ENCODE measurements around the gene SNCG.
"Not testable (repeated sequence)": the region's sequence is repeated elsewhere in the genome, so short reads cannot be mapped to it uniquely, and the experiment has no call there.

Gene SNCG

DNA sequence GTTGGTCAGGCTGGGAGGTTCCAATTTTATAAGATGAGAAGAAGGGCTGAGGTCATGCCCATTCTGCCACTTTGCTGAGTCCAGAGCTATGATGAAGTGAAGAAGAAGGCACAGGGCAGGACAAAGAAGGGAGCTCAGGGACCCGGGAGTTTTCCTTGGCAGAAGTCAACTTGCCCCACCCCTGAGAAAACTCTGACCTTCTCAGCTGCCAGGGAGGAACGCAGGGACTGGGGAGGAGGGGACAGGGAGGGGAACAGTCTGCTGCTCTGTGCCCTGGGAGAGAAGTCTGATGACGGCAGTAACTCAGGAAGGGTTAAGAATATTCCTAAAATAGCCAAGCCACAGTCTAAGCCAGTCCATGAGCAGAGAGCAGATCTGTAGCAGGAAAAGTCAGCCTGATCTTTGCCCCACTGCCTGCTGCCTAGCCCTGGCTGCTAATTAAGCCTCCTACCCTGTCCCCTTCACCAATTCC is 21.6 kb downstream of the SNCG start:
- DNase-seq: no peak

DNA sequence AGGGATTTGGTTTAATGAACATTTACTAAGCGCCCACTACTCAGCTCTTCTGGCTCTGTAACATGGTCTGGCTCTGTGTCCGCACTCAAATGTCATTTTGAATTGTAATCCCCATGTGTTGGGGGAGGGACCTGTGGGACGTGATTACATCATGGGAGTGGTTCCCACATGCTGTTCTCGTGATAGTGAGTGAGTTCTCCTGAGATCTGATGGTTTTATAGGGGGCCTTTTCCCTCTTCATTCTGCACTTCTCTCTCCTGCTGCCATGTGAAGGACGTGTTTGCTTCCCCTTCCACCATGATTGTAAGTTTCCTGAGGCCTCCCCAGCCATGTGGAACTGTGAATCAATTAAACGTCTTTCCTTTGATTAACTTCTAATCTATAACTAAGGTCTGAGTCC is 22.6 kb downstream of the SNCG start:
- DNase-seq: not testable (repeated sequence)

GRCh38 chr10:86981716-86982115 is 23.3 kb downstream of the SNCG start:
- DNase-seq: no peak

- DNase-seq: not testable (repeated sequence)
Observed at GRCh38 chr10:86984498-86984897, 26.1 kb downstream of the SNCG start.

DNA sequence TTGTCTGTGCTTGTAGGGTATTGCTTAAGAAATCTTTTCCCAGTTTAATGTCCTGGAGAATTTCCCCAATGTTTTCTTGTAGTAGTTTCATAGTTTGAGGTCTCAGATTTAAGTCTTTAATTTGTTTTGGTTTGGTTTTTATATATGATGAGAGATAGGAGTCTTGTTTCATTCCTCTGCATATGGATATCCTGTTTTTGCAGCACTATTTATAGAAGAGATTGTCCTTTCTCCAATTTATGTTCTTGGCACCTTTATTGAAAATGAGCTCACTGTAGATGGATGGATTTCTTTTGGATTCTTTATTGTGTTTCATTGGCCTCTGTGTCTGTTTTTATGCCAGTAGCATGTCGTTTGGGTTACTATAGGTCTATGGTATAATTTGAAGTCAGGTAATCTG is 30.1 kb downstream of the SNCG start:
- DNase-seq: no peak

GRCh38 chr10:86991362-86991761 is 33.0 kb downstream of the SNCG start:
- not testable (repeated sequence) for DNase-seq

DNA sequence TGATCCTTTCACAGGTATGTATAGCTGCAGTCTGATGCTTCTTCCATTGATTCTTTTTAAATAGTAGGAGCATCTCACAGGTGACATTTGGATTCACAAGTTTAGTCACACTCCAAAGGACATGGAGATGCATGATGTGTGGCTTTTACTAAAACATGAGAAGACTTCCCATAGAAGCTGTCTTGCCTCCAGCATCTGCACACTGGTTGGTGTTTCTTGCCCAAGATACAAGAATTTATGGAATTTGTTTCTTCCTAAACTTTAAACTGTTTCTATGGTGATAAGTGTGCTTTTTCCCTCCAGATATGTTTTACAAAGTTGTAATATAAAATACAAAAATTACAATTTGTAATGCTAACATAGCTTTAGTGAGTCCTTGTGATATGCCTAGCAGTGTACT is 34.1 kb downstream of the SNCG start:
- DNase-seq: no peak

GRCh38 chr10:86992929-86993328 is 34.5 kb downstream of the SNCG start:
- no peak for DNase-seq

DNA sequence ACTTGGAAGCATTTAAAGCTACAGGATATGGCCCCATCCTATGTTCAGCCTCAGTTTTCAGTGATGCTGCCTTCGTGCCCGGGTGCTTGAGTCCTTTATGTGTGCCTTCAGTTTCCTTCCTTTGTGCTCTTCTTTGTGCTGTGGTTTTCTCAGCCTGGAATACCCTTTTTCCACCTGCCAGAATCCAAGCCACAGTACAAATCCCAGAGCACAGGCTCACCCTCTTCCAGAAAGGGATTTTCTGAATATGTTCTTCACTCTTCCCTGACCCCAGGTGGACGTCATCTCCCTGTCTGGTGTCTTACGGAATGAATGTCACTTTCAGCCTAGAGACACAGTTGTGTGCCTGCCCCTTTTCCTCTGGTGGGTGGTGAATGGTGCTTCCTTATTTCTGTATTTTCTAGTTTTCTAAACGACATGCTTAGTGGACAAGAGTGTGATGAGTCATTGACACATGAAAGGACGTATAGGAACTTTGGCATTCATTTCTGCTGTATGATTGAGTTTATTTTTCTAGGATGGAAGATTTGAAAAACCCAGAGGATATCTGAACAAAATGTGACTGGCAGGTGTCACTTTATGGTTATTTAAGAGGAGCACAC is 41.5 kb downstream of the SNCG start:
- not testable (repeated sequence) for DNase-seq

DNA sequence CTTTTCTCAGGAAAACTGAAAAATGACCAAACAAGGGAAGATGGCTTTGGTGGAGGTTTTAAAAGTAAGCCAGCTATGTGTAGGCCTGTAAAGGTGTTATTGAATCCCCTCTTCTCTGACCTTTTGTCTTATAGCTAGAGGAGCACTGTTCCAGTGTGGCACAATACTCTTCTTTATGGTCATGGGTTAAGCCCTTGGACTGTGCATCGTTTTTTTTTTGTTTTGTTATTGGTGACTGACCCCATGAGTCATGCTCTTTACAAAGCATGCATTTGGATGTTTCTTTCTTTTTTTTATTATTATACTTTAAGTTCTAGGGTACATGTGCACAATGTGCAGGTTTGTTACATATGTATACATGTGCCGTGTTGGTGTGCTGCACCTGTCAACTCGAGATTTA is 42.1 kb downstream of the SNCG start:
- no peak for DNase-seq

DNA sequence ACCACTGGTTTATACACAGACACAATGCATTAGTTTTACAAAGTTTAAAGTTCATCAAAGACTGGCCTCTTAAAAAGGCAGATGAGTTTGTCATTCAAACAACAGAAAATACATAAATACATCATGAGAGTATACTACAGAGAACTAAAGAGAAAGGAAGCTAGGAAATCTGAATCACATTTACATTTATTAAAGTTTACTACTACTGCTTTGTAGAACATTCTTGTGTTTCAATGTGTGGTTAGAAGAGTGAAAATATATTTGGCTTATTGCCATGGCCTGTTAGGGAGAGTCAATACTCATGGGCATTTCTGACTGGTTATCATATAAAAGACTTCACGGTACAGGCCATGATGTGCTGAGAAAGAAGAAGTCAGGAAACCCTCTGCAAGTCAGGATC is 48.7 kb downstream of the SNCG start:
- not testable (repeated sequence) for DNase-seq

DNA sequence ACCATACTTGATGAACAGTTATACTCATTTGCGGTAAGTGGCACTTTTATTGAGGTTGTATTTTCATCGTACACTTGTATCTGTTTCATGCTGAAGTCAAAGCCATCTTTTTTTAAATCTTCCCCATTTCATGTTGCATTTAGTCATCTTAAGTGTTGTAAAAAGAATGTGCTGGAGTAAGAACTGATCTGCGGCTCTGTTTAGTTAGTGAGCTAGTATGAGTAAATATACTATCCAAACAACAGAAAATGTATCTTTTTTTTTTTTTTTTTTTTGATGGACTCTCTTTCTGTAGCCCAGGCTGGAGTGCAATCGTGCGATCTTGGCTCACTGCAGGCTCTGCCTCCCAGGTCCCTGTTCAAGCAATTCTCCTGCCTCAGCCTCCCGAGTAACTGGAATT is 49.3 kb downstream of the SNCG start:
- not testable (repeated sequence) for DNase-seq

DNA sequence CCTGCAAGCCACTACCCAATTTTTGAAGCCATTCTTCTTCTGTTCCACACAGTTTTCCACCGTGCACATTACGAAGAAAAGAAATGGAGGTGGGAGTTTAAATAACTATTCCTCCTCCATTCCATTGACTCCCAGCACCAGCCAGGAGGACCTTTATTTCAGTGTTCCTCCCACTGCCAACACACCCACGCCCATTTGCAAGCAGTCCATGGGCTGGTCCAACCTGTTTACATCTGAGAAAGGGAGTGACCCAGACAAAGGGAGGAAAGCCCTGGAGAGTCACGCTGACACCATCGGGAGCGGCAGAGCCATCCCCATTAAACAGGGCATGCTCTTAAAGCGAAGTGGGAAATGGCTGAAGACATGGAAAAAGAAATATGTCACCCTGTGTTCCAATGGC is 49.9 kb downstream of the SNCG start:
- not testable (repeated sequence) for DNase-seq

DNA sequence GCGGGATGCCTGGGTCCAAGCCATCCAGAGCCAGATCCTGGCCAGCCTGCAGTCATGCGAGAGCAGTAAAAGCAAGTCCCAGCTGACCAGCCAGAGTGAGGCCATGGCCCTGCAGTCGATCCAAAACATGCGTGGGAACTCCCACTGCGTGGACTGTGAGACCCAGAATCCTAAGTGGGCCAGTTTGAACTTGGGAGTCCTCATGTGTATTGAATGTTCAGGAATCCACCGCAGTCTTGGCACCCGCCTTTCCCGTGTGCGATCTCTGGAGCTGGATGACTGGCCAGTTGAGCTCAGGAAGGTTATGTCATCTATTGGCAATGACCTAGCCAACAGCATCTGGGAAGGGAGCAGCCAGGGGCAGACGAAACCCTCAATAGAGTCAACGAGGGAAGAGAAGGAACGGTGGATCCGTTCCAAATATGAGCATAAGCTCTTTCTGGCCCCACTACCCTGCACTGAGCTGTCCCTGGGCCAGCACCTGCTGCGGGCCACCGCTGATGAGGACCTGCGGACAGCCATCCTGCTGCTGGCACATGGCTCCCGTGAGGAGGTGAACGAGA is 50.8 kb downstream of the SNCG start:
- not testable (repeated sequence) for DNase-seq

Measured in SHP77 treated with DMSO at 0.1 percent for 48 hours (cell line).